Body of pancreas (tissue), 4 donors: Measurements from ENCODE around the gene WWC2. TPM values are rescaled to one million over a fixed set of nuclear protein-coding genes. Genes with fewer than 3 reads are reported as not detected.

Experiments
- ATAC-seq: fragments of 150-250 bp; one replicate; pipeline ENCODE4 v1.9.1; 2016
- DNase-seq, 4 donors: peaks; one replicate each; pipeline ENCODE4 v3.0.0-alpha.2; 2019
- H3K27ac ChIP-seq, 4 donors: fragments of 200-600 bp; sonication (generic); 1 replicate in 3 of 4; 2 replicates in 1 of 4; pipeline versions ENCODE4 v1.5.1 to v1.6.1; 2016 to 2019; ENCODE audit warnings: mild to moderate bottlenecking in 1 of 4, mixed read lengths in 1 of 4, moderate library complexity in 1 of 4
- H3K27me3 ChIP-seq, 2 donors: fragments of 200-600 bp; sonication (generic); one replicate each; pipeline ENCODE4 v1.6.0; 2016; ENCODE audit warnings: mild to moderate bottlenecking in 1 of 2
- H3K36me3 ChIP-seq, 2 donors: fragments of 200-600 bp; sonication (generic); replicated peaks in 1 of 2; 2 replicates each; pipeline ENCODE4 v1.5.1; 2016; ENCODE audit warnings: low read depth in 2 of 2; ENCODE audit not compliant: insufficient read depth in 1 of 2
- H3K4me1 ChIP-seq: fragments of 200-600 bp; sonication (generic); one replicate; pipeline ENCODE4 v1.6.0; 2016
- H3K4me3 ChIP-seq, 2 donors: fragments of 200-600 bp; sonication (generic); 1 replicate in 1 of 2; 2 replicates in 1 of 2; pipeline ENCODE4 v1.5.1; 2016 to 2019
- H3K9me3 ChIP-seq, 3 donors: fragments of 200-600 bp; sonication (generic); 1 replicate in 2 of 3; 2 replicates in 1 of 3; pipeline ENCODE4 v1.5.1; 2016
- POLR2A ChIP-seq, 3 donors: fragments of 450-650 bp; IDR thresholded peaks; one replicate each; pipeline ENCODE4 v1.6.1; 2016; ENCODE audit warnings: antibody characterized with exemption in 3 of 3, mild to moderate bottlenecking in 2 of 3
- WGBS, 2 donors: methylation state at CpG; one replicate each; pipeline ENCODE4 v1.1.5; 2017; 5-methylcytosine and 5-hydroxymethylcytosine counted together
- intact Hi-C: fragments of 100-400 bp; cut with DNase I; formaldehyde crosslinking; loops from one replicate; pipeline ENCODE4 v1.15.1; 2023
- total RNA-seq, 2 donors: library from RNA; depleted of rRNA; stranded (reverse); fragments of >200 nt; gene quantifications; one replicate each; pipeline ENCODE4 v1.1.0, GENCODE V29; 2016
- TF ChIP-seq, protein P1 (sequence below), 7 experiments: fragments of 450-650 bp in 4 of 7; fragments of 200-600 bp in 3 of 7; sonication (generic) in 3 of 7; IDR thresholded peaks; one replicate each; pipeline ENCODE4 v1.5.1; 2016 to 2019; ENCODE audit warnings: antibody characterized with exemption in 7 of 7

Gene WWC2
- total RNA-seq, 2 donors from 2014 or later = 24.4 to 30.3 TPM

DNA sequence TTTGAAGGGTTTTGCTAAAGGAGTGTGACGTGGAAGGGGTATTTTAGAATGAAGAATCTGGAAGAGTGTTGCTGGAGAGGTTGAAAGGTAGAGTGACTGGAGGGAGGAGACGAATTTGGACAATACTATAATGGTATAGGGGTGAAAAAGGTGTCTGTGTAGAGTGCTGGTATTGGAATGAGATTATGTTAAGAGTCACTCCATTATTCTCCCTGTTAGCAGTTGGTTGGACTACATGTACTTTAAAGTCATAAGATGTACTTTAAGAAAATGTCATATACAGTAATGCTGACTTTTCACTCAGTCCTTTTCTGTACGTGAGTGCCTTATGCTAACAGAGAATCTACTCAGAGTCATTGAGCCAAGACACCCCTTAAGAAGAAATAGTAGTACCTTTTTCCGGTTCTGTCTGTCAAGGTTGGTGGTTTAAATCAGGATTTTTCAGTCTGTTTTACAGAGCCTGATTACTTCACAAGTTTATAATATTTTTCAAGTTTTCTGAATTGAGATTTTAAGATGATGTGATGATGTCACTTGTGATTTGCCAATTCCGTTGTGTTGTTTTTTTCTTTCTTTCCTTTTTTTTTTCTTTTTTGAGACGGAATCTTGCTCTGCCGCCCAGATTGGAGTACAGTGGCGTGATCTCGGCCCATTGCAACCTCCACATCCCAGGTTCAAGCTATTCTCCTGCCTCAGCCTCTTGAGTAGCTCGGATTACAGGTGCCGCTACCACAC, 56.6 kb downstream of the WWC2 start:
- Histone ChIP-seq H3K4me1 (peaks cover 18% of the 10 kb centered on the region), H3K27ac (no peak overlapping the region), H3K27me3 (no peaks in the 10 kb centered on the region), H3K4me3 (no peak overlapping the region), H3K9me3 (no peaks in the 10 kb centered on the region), H3K36me3 (no peaks in the 10 kb centered on the region)
- ATAC-seq (no peak), DNase-seq (no peak)
- TF ChIP-seq, protein P1, sequence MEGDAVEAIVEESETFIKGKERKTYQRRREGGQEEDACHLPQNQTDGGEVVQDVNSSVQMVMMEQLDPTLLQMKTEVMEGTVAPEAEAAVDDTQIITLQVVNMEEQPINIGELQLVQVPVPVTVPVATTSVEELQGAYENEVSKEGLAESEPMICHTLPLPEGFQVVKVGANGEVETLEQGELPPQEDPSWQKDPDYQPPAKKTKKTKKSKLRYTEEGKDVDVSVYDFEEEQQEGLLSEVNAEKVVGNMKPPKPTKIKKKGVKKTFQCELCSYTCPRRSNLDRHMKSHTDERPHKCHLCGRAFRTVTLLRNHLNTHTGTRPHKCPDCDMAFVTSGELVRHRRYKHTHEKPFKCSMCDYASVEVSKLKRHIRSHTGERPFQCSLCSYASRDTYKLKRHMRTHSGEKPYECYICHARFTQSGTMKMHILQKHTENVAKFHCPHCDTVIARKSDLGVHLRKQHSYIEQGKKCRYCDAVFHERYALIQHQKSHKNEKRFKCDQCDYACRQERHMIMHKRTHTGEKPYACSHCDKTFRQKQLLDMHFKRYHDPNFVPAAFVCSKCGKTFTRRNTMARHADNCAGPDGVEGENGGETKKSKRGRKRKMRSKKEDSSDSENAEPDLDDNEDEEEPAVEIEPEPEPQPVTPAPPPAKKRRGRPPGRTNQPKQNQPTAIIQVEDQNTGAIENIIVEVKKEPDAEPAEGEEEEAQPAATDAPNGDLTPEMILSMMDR (IDR thresholded peaks at IDR 0.05) = no peak
- no peak for TF ChIP-seq POLR2A (IDR thresholded peaks at IDR 0.05)
- intact Hi-C loops = no loop called here
- 90 to 91% methylated on average over 11 of the region's 11 CpGs for WGBS, 2 donors

DNA sequence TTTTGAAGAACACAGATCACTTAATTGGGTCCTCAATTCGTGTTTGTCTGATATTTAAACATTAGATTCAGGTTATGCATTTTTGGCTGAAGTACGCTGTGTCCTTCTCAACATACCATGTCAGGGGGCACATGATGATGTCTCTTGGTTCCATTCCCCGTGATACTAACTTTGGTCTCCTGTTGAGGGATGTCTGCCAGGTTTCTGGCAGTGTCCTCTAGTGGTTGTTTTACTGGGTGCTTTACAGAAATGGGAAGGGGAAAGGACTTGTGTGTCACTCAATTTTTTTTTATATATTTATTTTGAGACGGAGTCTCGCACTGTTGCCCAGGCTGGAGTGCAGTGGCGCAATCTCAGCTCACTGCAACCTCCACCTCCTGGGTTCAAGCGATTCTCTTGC, 58.2 kb downstream of the WWC2 start:
- DNase-seq (no peak), ATAC-seq (no peak)
- H3K4me1 ChIP-seq = peaks cover 18% of the 10 kb centered on the region
- H3K4me3 ChIP-seq = no peak overlapping the region
- no peaks in the 10 kb centered on the region for H3K36me3 ChIP-seq
- no peak overlapping the region for H3K27ac ChIP-seq
- intact Hi-C loops = no loop called here
- no peaks in the 10 kb centered on the region for H3K27me3 ChIP-seq
- TF ChIP-seq, protein P1 (IDR thresholded peaks at IDR 0.05) = no peak
- no peak for TF ChIP-seq POLR2A (IDR thresholded peaks at IDR 0.05)
- 84 to 88% methylated on average over 7 of the region's 7 CpGs for WGBS, 2 donors
- H3K9me3 ChIP-seq = no peaks in the 10 kb centered on the region

DNA sequence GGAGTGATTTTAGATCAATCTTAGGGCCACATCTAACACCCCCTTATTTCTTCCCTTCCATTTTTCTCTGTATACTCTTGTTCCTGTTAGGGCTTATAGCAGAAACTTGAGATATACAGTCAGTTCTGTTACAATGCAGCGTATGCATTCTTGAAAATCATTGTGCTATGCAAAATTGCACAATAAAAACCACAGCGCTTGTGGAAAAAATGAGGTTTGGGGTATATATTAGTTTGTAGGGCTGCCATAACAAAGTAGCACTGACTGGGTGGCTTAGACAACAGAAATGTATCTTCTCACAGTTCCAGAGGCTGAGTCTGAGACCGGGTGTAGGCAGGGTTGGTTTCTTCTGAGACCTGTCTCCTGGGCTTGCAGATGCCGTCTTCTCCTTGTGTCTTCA, 59.0 kb downstream of the WWC2 start:
- intact Hi-C loops = no loop called here
- WGBS, 2 donors = 67 to 74% methylated on average over 4 of the region's 4 CpGs
- peaks cover 18% of the 10 kb centered on the region for H3K4me1 ChIP-seq
- no peaks in the 10 kb centered on the region for H3K27me3 ChIP-seq
- no peak overlapping the region for H3K4me3 ChIP-seq
- H3K9me3 ChIP-seq = no peaks in the 10 kb centered on the region
- no peak overlapping the region for H3K27ac ChIP-seq
- no peaks in the 10 kb centered on the region for H3K36me3 ChIP-seq
- DNase-seq = no peak
- TF ChIP-seq, protein P1 (IDR thresholded peaks at IDR 0.05) = no peak
- TF ChIP-seq POLR2A (IDR thresholded peaks at IDR 0.05) = no peak
- ATAC-seq = no peak

DNA sequence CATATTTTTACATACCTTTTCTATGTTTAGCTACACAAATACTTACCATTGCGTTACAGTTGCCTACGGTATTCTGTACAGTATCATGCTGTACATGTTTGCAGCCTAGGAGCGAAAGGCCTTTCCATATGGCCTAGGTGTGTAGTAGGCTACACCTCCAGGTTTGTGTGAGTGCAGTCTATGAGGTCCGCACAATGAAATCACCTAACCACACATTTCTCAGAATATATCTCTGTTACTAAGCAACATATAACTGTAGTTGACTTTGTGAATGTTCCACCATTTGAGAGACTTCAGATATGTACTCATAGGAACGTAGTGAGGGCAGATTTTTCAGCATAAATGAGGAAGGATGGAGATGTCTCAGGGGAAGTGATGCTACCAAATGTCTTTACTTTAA, 62.6 kb downstream of the WWC2 start:
- no peak for TF ChIP-seq POLR2A (IDR thresholded peaks at IDR 0.05)
- TF ChIP-seq, protein P1 (IDR thresholded peaks at IDR 0.05) = no peak
- H3K9me3 ChIP-seq = no peaks in the 10 kb centered on the region
- H3K4me3 ChIP-seq = no peak overlapping the region
- H3K36me3 ChIP-seq = no peaks in the 10 kb centered on the region
- intact Hi-C loops = no loop called here
- DNase-seq (no peak), ATAC-seq (no peak)
- H3K27ac ChIP-seq = no peak overlapping the region
- no peaks in the 10 kb centered on the region for H3K27me3 ChIP-seq
- 87 to 96% methylated on average over 5 of the region's 5 CpGs for WGBS, 2 donors
- peaks cover 17% of the 10 kb centered on the region for H3K4me1 ChIP-seq

DNA sequence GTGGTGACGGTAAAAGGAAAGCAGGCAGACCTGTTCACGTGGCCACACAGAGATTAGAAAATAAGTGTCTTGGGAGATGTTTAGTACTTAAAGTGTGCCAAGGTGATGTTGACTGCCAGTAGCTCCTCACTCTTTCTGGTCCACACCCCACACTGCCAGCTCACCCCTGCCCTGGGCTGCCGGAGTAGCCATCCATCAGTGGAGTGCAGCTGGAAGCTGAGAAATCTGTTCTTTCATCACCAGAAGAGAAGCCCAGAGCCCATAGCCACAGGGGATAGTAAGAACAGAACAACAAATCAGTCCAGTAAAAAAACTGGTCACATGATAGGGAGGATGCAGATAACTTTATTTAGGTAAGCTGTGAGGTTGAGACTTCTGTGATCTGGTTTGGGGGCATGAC, 64.1 kb downstream of the WWC2 start:
- Histone ChIP-seq H3K9me3 (no peaks in the 10 kb centered on the region), H3K36me3 (no peaks in the 10 kb centered on the region), H3K4me1 (peaks cover 17% of the 10 kb centered on the region), H3K27me3 (no peaks in the 10 kb centered on the region), H3K27ac (no peak overlapping the region), H3K4me3 (no peak overlapping the region)
- intact Hi-C loops = no loop called here
- ATAC-seq (no peak), DNase-seq (no peak)
- WGBS, 2 donors = 78 to 84% methylated on average over 3 of the region's 3 CpGs
- TF ChIP-seq POLR2A (IDR thresholded peaks at IDR 0.05) = no peak
- TF ChIP-seq, protein P1 (IDR thresholded peaks at IDR 0.05) = no peak
